WERI-Rb-1 (cell line): ENCODE results near the gene METTL24.

Experiments
- DNase-seq: peaks from one replicate; pipeline ENCODE4 v3.0.0-alpha.2; 2020
- H3K27ac ChIP-seq: fragments of 250-450 bp; sonication (Bioruptor Pico); 2 replicates; pipeline ENCODE4 v1.5.1; 2020; ENCODE audit warnings: mild to moderate bottlenecking, moderate library complexity
- H3K27me3 ChIP-seq: fragments of 250-450 bp; sonication (Bioruptor Pico); 2 replicates; pipeline ENCODE4 v1.5.1; 2021; ENCODE audit warnings: mild to moderate bottlenecking, low read depth, moderate library complexity; ENCODE audit not compliant: insufficient read depth, severe bottlenecking
- H3K36me3 ChIP-seq: fragments of 250-450 bp; sonication (Bioruptor Pico); 2 replicates; pipeline ENCODE4 v1.5.1; 2020; ENCODE audit warnings: mild to moderate bottlenecking, moderate library complexity
- H3K4me3 ChIP-seq: 2 replicates; pipeline ENCODE4 v1.5.1; 2011; ENCODE audit warnings: low read depth, mild to moderate bottlenecking, control low read depth, low read length
- H3K9me3 ChIP-seq: fragments of 250-450 bp; sonication (Bioruptor Pico); 2 replicates; pipeline ENCODE4 v1.5.1; 2021; ENCODE audit warnings: mild to moderate bottlenecking, moderate library complexity; ENCODE audit not compliant: severe bottlenecking
- CTCF ChIP-seq: IDR thresholded peaks from 2 replicates; pipeline ENCODE4 v1.5.1; 2011; ENCODE audit warnings: low read depth, mild to moderate bottlenecking, control low read depth, inconsistent platforms, low read length

Gene METTL24

GRCh38 chr6:110358553-110359160, 508 bp upstream of the METTL24 start:
- TF ChIP-seq CTCF: no peak
- Histone ChIP-seq H3K4me3 (peak overlapping the region; percentile 71), H3K9me3 (no peaks in the 10 kb centered on the region), H3K27me3 (no peaks in the 10 kb centered on the region), H3K27ac (peak overlapping the region; percentile 71), H3K36me3 (no peaks in the 10 kb centered on the region)
- DNase-seq: no peak

DNA sequence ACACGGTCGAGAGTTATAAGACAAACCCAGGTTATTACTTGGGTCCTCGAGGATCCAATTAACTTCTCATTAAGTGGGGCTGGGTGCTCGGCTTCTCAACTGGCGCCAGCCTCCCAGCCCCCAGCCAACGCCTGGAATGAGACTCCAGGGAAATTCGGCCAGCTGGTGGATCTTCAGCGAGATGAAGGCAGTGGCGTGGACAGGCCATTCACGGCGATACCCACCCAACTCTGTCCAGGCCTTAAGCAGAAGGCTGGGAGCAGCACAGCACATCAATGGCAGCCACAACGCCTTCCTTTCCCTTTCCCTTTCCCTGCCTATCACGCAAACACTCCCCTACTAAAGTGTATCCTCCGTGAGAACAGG, 868 bp downstream of the METTL24 start:
- Histone ChIP-seq H3K36me3 (no peaks in the 10 kb centered on the region), H3K9me3 (no peaks in the 10 kb centered on the region), H3K27ac (no peak overlapping the region), H3K27me3 (no peaks in the 10 kb centered on the region), H3K4me3 (peak overlapping the region; percentile 36)
- no peak for TF ChIP-seq CTCF
- DNase-seq: no peak

DNA sequence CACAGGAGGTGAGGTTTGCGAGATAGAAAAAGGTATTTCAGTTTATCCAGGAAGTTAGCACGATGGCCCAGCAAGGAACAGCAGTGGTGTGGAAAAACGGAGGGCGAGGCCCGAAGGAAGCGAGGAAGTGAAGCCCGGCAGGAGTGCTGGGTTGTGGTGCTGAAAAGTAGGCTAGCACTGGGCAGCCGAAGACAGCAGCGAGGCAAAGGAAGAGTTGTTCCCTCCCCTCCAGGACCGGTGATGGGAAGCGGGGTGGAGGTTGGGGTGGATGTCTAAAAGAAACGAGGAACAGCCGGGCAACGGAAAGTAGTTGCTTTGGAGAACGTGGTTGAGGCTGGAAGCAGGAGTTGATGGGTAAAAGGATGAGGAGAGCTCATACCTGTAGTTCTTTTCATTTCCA, 1.4 kb downstream of the METTL24 start:
- no peak for TF ChIP-seq CTCF
- Histone ChIP-seq H3K9me3 (no peaks in the 10 kb centered on the region), H3K27ac (no peak overlapping the region), H3K36me3 (no peaks in the 10 kb centered on the region), H3K4me3 (no peak overlapping the region), H3K27me3 (no peaks in the 10 kb centered on the region)
- DNase-seq: no peak

DNA sequence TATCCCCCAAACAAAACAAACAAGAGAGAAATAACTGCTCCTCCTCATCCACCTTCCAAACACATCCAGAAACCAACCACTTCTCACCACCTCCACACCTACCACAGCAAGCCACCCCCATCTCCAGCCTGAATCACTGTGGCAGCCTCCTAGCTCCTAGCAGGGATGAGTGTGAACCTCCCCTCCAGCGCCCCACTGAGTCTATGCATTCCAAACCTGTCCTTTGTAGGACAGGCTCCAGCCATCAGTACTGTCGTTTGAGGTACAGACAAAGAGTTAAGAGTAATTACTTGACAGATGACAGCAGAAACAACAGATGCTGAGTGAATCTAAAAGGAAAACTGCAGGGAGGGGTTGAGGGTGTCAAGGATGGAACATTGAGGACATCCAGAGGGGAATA, 2.4 kb downstream of the METTL24 start:
- Histone ChIP-seq H3K4me3 (no peak overlapping the region), H3K27me3 (no peaks in the 10 kb centered on the region)
- no peak for DNase-seq

DNA sequence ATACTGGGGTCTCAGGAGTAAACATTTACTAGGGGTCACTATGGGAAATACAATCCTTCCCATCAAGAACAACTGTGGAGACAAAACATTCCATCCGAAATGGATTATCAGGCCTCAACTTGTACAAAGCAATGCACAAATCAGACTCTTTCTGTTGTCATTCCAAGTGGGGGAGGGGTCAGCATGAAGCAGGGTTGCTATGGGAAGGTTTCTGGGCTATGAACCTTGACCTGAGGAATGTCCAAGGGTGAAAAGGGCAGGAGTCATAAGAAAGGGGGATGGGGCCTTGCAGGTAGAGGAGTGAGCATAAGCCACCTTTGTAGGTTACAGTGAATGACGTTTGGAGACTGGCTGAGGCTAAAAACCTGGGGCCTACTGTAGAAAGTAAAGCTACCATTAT, 3.1 kb downstream of the METTL24 start:
- Histone ChIP-seq H3K27ac (no peak overlapping the region), H3K9me3 (no peaks in the 10 kb centered on the region), H3K27me3 (no peaks in the 10 kb centered on the region), H3K4me3 (no peak overlapping the region), H3K36me3 (no peaks in the 10 kb centered on the region)
- DNase-seq: no peak
- TF ChIP-seq CTCF: no peak

More for the DNA sequence above, 2.4 kb downstream of the METTL24 start:
- H3K27ac ChIP-seq: no peak overlapping the region
- H3K9me3 ChIP-seq: no peaks in the 10 kb centered on the region
- TF ChIP-seq CTCF: no peak
- H3K36me3 ChIP-seq: no peaks in the 10 kb centered on the region

DNA sequence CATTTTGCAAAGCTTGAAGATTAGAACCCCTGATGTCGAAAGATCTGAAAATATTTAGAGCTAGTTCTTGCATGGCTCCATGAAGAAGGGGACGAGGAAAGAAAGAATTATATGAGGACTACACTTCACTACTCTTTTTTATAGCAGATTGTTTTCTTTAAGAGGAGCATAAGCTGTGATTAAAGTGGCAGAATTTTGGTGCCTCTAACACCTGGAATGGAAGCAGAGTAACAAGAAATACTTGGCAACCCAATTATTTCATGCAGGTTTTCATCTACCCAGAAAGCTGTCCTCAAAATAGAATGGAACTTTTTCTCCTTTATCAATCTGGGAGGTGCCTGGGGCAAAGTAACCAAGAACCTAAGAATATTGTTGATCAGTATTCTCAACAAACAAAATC, 4.0 kb downstream of the METTL24 start:
- H3K36me3 ChIP-seq: no peaks in the 10 kb centered on the region
- no peak for DNase-seq
- no peak overlapping the region for H3K27ac ChIP-seq
- no peak for TF ChIP-seq CTCF
- no peaks in the 10 kb centered on the region for H3K9me3 ChIP-seq
- H3K4me3 ChIP-seq: no peak overlapping the region
- no peaks in the 10 kb centered on the region for H3K27me3 ChIP-seq
